Panc1 (cell line): Measurements from ENCODE around the gene ADAM10.

Experiments used
- POLR2AphosphoS5 ChIP-seq: IDR thresholded peaks from 2 replicates; pipeline ENCODE4 v1.6.1; 2012; ENCODE audit warnings: mild to moderate bottlenecking, low read depth, low read length, moderate library complexity
- TCF7L2 ChIP-seq: IDR thresholded peaks from 2 replicates; pipeline ENCODE4 v1.6.1; 2011; ENCODE audit warnings: mild to moderate bottlenecking, low read depth, low read length, inconsistent platforms
- TF ChIP-seq, protein P1 (sequence below): fragments of 450-650 bp; IDR thresholded peaks from 2 replicates; pipeline ENCODE4 v1.5.1; 2017; ENCODE audit warnings: mild to moderate bottlenecking
- TF ChIP-seq, protein P2 (sequence below), 2 experiments: IDR thresholded peaks; 2 replicates each; pipeline ENCODE4 v1.6.1; 2011 to 2012; ENCODE audit warnings: low read depth in 2 of 2, control low read depth in 1 of 2, low read length in 1 of 2, mild to moderate bottlenecking in 1 of 2, moderate library complexity in 1 of 2; ENCODE audit not compliant: insufficient read depth in 1 of 2

DNA sequence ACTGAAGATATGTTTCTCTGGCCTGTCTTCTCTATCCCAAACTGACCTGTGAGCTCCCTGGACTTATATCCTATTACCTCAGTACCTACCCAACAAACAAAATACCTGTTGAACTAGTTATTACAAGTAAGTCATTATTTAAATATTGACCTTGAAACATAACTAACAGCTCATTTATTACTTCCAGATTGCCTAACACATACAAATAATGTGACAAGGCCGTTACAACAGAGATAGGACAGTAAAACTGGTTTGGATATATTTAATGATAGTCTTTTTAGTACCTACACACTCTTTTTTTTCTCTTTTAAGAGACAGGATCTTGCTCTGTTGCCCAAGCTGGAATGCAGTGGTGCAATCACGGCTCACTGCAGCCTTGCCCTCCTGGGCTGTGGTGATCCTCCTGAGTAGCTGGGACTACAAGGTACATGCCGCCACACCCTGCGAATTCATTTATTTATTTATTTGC is 145.0 kb downstream of the ADAM10 start:
- TF ChIP-seq, protein P1, sequence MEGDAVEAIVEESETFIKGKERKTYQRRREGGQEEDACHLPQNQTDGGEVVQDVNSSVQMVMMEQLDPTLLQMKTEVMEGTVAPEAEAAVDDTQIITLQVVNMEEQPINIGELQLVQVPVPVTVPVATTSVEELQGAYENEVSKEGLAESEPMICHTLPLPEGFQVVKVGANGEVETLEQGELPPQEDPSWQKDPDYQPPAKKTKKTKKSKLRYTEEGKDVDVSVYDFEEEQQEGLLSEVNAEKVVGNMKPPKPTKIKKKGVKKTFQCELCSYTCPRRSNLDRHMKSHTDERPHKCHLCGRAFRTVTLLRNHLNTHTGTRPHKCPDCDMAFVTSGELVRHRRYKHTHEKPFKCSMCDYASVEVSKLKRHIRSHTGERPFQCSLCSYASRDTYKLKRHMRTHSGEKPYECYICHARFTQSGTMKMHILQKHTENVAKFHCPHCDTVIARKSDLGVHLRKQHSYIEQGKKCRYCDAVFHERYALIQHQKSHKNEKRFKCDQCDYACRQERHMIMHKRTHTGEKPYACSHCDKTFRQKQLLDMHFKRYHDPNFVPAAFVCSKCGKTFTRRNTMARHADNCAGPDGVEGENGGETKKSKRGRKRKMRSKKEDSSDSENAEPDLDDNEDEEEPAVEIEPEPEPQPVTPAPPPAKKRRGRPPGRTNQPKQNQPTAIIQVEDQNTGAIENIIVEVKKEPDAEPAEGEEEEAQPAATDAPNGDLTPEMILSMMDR = no peak
- TF ChIP-seq POLR2AphosphoS5 (no peak), TCF7L2 (no peak)
- TF ChIP-seq, protein P2, sequence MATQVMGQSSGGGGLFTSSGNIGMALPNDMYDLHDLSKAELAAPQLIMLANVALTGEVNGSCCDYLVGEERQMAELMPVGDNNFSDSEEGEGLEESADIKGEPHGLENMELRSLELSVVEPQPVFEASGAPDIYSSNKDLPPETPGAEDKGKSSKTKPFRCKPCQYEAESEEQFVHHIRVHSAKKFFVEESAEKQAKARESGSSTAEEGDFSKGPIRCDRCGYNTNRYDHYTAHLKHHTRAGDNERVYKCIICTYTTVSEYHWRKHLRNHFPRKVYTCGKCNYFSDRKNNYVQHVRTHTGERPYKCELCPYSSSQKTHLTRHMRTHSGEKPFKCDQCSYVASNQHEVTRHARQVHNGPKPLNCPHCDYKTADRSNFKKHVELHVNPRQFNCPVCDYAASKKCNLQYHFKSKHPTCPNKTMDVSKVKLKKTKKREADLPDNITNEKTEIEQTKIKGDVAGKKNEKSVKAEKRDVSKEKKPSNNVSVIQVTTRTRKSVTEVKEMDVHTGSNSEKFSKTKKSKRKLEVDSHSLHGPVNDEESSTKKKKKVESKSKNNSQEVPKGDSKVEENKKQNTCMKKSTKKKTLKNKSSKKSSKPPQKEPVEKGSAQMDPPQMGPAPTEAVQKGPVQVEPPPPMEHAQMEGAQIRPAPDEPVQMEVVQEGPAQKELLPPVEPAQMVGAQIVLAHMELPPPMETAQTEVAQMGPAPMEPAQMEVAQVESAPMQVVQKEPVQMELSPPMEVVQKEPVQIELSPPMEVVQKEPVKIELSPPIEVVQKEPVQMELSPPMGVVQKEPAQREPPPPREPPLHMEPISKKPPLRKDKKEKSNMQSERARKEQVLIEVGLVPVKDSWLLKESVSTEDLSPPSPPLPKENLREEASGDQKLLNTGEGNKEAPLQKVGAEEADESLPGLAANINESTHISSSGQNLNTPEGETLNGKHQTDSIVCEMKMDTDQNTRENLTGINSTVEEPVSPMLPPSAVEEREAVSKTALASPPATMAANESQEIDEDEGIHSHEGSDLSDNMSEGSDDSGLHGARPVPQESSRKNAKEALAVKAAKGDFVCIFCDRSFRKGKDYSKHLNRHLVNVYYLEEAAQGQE (IDR thresholded peaks at IDR 0.05; ENCODE audit: insufficient read depth in 1 of 2, low read depth in 2 of 2, low read length in 1 of 2) = no peak
